Immature natural killer cell (primary cell): ENCODE measurements around the gene SLC25A22. TPM values are rescaled to one million over a fixed set of nuclear protein-coding genes. Genes with fewer than 3 reads are reported as not detected.

Experiments used
- DNase-seq, 3 donors: peaks; one replicate each; pipeline ENCODE4 v3.0.0; 2022; ENCODE audit warnings: mixed read lengths in 1 of 3
- H3K27ac Mint-ChIP-seq, 6 donors: one replicate each; pipeline ENCODE4 v1.8.0; 2020; ENCODE audit warnings: mixed read lengths in 6 of 6, mild to moderate bottlenecking in 5 of 6, inconsistent platforms in 4 of 6, moderate library complexity in 3 of 6
- H3K27me3 Mint-ChIP-seq, 3 donors: one replicate each; pipeline ENCODE4 v1.8.0; 2020 to 2021; ENCODE audit warnings: low read depth in 3 of 3, mild to moderate bottlenecking in 3 of 3, mixed read lengths in 3 of 3, moderate library complexity in 3 of 3, inconsistent platforms in 1 of 3
- H3K36me3 Mint-ChIP-seq, 3 donors: one replicate each; pipeline ENCODE4 v1.8.0; 2020; ENCODE audit warnings: mixed read lengths in 3 of 3, inconsistent platforms in 2 of 3, mild to moderate bottlenecking in 2 of 3
- H3K4me1 Mint-ChIP-seq, 2 donors: one replicate each; pipeline ENCODE4 v1.8.0; 2020; ENCODE audit warnings: inconsistent platforms in 2 of 2, mild to moderate bottlenecking in 2 of 2, mixed read lengths in 2 of 2, moderate library complexity in 1 of 2
- H3K4me3 Mint-ChIP-seq, 5 donors: one replicate each; pipeline ENCODE4 v1.8.0; 2020; ENCODE audit warnings: mild to moderate bottlenecking in 5 of 5, mixed read lengths in 5 of 5, inconsistent platforms in 3 of 5, moderate library complexity in 3 of 5
- H3K9me3 Mint-ChIP-seq, 6 donors: one replicate each; pipeline ENCODE4 v1.8.0; 2020; ENCODE audit warnings: mild to moderate bottlenecking in 6 of 6, mixed read lengths in 6 of 6, inconsistent platforms in 4 of 6, moderate library complexity in 3 of 6
- polyA plus RNA-seq, 3 donors: library from polyadenylated mRNA; unstranded; fragments of 300-500 nt; fragmentation: Illumina TruSeq; gene quantifications; one replicate each; pipeline ENCODE4 v1.2.3, GENCODE V29; 2021

Gene SLC25A22
- polyA plus RNA-seq, 3 donors from 2014 or later, result 5.2 to 14.9 (median 7.7) TPM

DNA sequence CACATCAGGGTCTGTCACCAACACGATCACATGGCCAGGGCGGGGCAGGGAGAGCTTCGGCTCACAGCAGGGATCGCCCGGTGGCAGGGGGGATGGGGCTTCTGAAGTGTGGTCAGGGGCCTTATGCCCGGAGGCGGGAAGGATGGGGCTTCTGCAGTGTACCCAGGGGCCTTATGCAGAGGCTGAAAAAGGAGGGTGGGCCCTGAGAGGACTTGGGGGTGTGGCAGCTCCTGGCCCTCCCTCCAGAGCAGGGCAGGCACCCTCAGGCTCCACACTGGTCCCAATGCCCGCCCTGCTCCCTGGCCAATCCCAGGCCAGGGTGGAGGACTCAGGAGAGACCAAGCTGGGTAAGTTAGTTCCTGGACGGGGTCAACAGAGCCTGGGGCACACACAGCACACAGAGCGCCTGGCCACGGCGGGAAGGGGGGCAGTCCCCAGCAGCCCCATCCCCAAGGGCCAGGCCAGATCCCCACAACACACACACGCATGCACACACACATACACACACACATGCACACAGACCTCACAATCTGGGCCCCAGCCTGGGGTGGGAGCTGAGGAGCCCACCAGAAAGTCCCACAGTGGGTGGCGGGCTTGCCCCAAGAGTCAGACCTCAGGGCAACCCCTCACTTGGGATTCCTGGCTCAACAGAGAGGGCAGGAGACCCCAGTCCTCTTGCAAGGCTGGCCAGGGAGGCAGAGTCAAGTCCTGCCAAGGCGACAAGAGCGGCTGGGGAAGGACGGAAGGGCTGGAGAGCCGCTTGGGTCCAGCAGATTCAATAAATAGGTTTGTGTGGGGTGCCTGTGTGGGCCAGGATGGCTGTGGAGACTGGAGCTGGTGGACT is 7.1 kb downstream of the SLC25A22 start:
- Mint-ChIP-seq H3K9me3 (no peaks in the 10 kb centered on the region), H3K4me1 (peaks cover 2 to 3% of the 10 kb centered on the region in 2 donors), H3K4me3 (no peak overlapping the region), H3K27ac (peak overlapping the region in 2 of 6 donors; percentile 49 to 65), H3K36me3 (peaks cover 0 to 3% (median 0%) of the 10 kb centered on the region in 3 donors), H3K27me3 (peaks cover 0 to 5% (median 2%) of the 10 kb centered on the region in 3 donors)
- DNase-seq, result no peak

DNA sequence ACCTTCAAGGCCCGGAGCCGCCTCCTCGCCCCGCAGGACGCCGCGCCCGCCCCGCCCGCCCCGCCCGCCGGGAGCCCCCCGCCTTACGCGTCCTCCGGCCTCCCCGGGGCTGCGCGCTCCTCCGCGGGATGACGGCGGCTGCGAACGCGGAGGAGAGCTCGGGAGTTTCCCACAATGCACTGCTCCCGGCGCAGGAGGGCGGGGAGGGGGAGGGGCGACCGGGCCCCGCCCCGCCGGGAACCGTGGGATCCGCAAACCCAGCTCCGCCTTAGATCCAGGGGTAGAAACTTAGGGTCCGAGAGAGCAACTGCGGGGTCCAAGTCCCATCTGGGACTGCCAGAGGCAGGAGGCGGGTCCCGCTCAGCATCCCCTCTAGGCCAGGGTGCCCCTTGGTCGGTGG is 8.1 kb downstream of the SLC25A22 start, which contains the start of gene CEND1:
Gene CEND1, minus strand, starts transcription at position 148 of the 400 bp plus-strand sequence. CDS start 1,514 bp downstream, outside the sequence.
- no peak within 1 kb of the TSS for H3K4me3 Mint-ChIP-seq
- peaks cover 0 to 3% (median 0%) of the 10 kb centered on the region in 3 donors for H3K36me3 Mint-ChIP-seq
- H3K27ac Mint-ChIP-seq, result no peak within 1 kb of the TSS

GRCh38 chr11:788953-789940 is 8.8 kb downstream of the SLC25A22 start:
- peaks cover 0 to 3% (median 0%) of the 10 kb centered on the region in 3 donors for H3K36me3 Mint-ChIP-seq
- H3K4me1 Mint-ChIP-seq, result peaks cover 0 to 4% of the 10 kb centered on the region in 2 donors
- H3K4me3 Mint-ChIP-seq, result no peak overlapping the region
- H3K27me3 Mint-ChIP-seq, result peaks cover 0 to 5% (median 3%) of the 10 kb centered on the region in 3 donors
- DNase-seq, result no peak
- H3K9me3 Mint-ChIP-seq, result no peaks in the 10 kb centered on the region
- no peak overlapping the region for H3K27ac Mint-ChIP-seq

More for the DNA sequence above, 8.1 kb downstream of the SLC25A22 start, which contains the start of gene CEND1:
- H3K4me1 Mint-ChIP-seq, result peaks cover 0 to 4% of the 10 kb centered on the region in 2 donors
- DNase-seq, result no peak
- H3K27me3 Mint-ChIP-seq, result peaks cover 0 to 5% (median 2%) of the 10 kb centered on the region in 3 donors
- H3K9me3 Mint-ChIP-seq, result no peaks in the 10 kb centered on the region

- peaks cover 0 to 4% of the 10 kb centered on the region in 2 donors for H3K4me1 Mint-ChIP-seq
- no peak overlapping the region for H3K27ac Mint-ChIP-seq
- DNase-seq, result no peak
- H3K27me3 Mint-ChIP-seq, result peaks cover 0 to 5% (median 3%) of the 10 kb centered on the region in 3 donors
- H3K9me3 Mint-ChIP-seq, result no peaks in the 10 kb centered on the region
- no peak overlapping the region for H3K4me3 Mint-ChIP-seq
- peaks cover 0 to 3% (median 0%) of the 10 kb centered on the region in 3 donors for H3K36me3 Mint-ChIP-seq
These were observed 10.0 kb downstream of the SLC25A22 start for GRCh38 chr11:788009-788640.

DNA sequence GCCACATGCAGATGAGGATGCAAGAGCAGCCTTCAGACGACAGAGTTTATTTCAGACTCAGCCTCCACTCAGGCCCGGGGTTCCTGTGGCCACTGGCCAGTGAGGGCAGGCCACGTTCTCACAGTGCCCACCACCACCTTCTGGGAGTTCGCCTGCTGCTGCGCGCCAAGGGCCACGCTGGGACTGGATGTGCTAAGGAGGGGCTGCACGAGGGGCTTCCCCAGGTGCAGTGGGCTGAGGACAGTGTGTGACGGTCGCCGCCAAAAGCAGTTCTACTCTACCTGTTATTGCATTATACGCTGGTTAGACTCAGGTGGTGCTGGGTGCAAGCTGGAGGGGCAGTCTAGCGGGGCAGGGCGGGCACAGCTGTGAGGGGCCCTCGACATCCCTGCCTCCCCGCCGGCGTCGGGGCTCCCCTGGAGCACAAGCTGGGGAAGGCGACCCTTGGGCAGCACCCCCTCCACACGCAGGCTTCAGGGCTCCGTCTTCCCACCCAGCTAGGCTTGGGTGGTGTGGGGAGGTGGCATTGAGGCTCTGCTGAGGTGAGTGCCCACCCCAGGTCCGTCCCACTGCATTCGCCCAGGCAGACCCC is 10.9 kb downstream of the SLC25A22 start:
- Mint-ChIP-seq H3K9me3 (no peaks in the 10 kb centered on the region), H3K4me1 (peaks cover 0 to 4% of the 10 kb centered on the region in 2 donors), H3K27me3 (peaks cover 0 to 5% (median 3%) of the 10 kb centered on the region in 3 donors), H3K4me3 (no peak overlapping the region), H3K36me3 (peaks cover 0 to 3% (median 0%) of the 10 kb centered on the region in 3 donors), H3K27ac (no peak overlapping the region)
- no peak for DNase-seq

GRCh38 chr11:786235-787083 is 11.6 kb downstream of the SLC25A22 start:
- Mint-ChIP-seq H3K4me1 (peaks cover 0 to 4% of the 10 kb centered on the region in 2 donors), H3K4me3 (no peak overlapping the region), H3K36me3 (peaks cover 0 to 3% (median 0%) of the 10 kb centered on the region in 3 donors)

GRCh38 chr11:783581-784015 is 14.5 kb downstream of the SLC25A22 start:
- Mint-ChIP-seq H3K4me1 (peaks cover 0 to 12% of the 10 kb centered on the region in 2 donors), H3K27ac (no peak overlapping the region), H3K36me3 (no peaks in the 10 kb centered on the region), H3K27me3 (peaks cover 0 to 4% (median 1%) of the 10 kb centered on the region in 3 donors), H3K9me3 (no peaks in the 10 kb centered on the region), H3K4me3 (no peak overlapping the region)
- DNase-seq, result no peak

More at GRCh38 chr11:786235-787083, 11.6 kb downstream of the SLC25A22 start:
- DNase-seq, result no peak
- Mint-ChIP-seq H3K27ac (peak overlapping the region in 1 of 6 donors; percentile 46), H3K9me3 (no peaks in the 10 kb centered on the region), H3K27me3 (peaks cover 0 to 5% (median 3%) of the 10 kb centered on the region in 3 donors)

- Mint-ChIP-seq H3K27me3 (peaks cover 0 to 1% (median 0%) of the 10 kb centered on the region in 3 donors), H3K4me3 (no peak overlapping the region), H3K4me1 (peaks cover 0 to 18% of the 10 kb centered on the region in 2 donors), H3K36me3 (no peaks in the 10 kb centered on the region), H3K9me3 (no peaks in the 10 kb centered on the region), H3K27ac (no peak overlapping the region)
- no peak for DNase-seq
These were observed 15.6 kb downstream of the SLC25A22 start for GRCh38 chr11:782264-783174.

GRCh38 chr11:779955-780532 is 18.0 kb downstream of the SLC25A22 start:
- Mint-ChIP-seq H3K36me3 (no peaks in the 10 kb centered on the region), H3K9me3 (no peaks in the 10 kb centered on the region), H3K27me3 (peaks cover 0 to 7% (median 4%) of the 10 kb centered on the region in 3 donors), H3K27ac (no peak overlapping the region), H3K4me1 (peaks cover 6 to 30% of the 10 kb centered on the region in 2 donors), H3K4me3 (peak overlapping the region in 3 of 5 donors; percentile 13 to 42 (median 35))
- no peak for DNase-seq

- peaks cover 0 to 7% (median 2%) of the 10 kb centered on the region in 3 donors for H3K27me3 Mint-ChIP-seq
- peaks cover 6 to 30% of the 10 kb centered on the region in 2 donors for H3K4me1 Mint-ChIP-seq
- DNase-seq, result no peak
- H3K9me3 Mint-ChIP-seq, result no peaks in the 10 kb centered on the region
- no peak overlapping the region for H3K27ac Mint-ChIP-seq
- no peaks in the 10 kb centered on the region for H3K36me3 Mint-ChIP-seq
- H3K4me3 Mint-ChIP-seq, result peak overlapping the region in 4 of 5 donors; percentile 9 to 55 (median 40)
These were observed 18.8 kb downstream of the SLC25A22 start for GRCh38 chr11:778976-779954.
